GM23338 (cell line): ENCODE data around the gene EFTUD2. TPM values are rescaled to one million over a fixed set of nuclear protein-coding genes. Genes with fewer than 3 reads are reported as not detected.

Experiments
- ATAC-seq: fragments of 200-7000 bp; cut with Tn5 transposase; 3 replicates; pipeline ENCODE4 v1.9.1; 2020
- DNase-seq: peaks from one replicate; pipeline ENCODE4 v3.0.0-alpha.2; 2015; ENCODE audit warnings: low spot score
- H2AFZ ChIP-seq: fragments of 200-600 bp; sonication (generic); 2 replicates; pipeline ENCODE4 v1.8.0; 2016; ENCODE audit warnings: antibody characterized with exemption, mild to moderate bottlenecking, moderate library complexity
- H3F3A ChIP-seq: fragments of 200-600 bp; sonication (generic); replicated peaks from 2 replicates; pipeline ENCODE4 v1.8.0; 2017; ENCODE audit warnings: antibody characterized with exemption, mixed run types, low read depth
- H3K27ac ChIP-seq: fragments of 200-600 bp; sonication (generic); 2 replicates; pipeline ENCODE4 v1.6.1; 2016; ENCODE audit warnings: low read depth
- H3K27me3 ChIP-seq: fragments of 200-600 bp; sonication (generic); 2 replicates; pipeline ENCODE4 v1.8.0; 2016; ENCODE audit warnings: mild to moderate bottlenecking, mixed run types, moderate library complexity; ENCODE audit not compliant: insufficient read depth
- H3K36me3 ChIP-seq: fragments of 200-600 bp; sonication (generic); 2 replicates; pipeline ENCODE4 v1.8.0; 2016; ENCODE audit warnings: mild to moderate bottlenecking; ENCODE audit not compliant: insufficient read depth
- H3K4me1 ChIP-seq: fragments of 200-600 bp; sonication (generic); 2 replicates; pipeline ENCODE4 v1.8.0; 2016; ENCODE audit warnings: mild to moderate bottlenecking, moderate library complexity; ENCODE audit not compliant: insufficient read depth
- H3K4me2 ChIP-seq: fragments of 200-600 bp; sonication (generic); 2 replicates; pipeline ENCODE4 v1.7.1; 2017; ENCODE audit warnings: mixed run types
- H3K4me3 ChIP-seq: fragments of 200-600 bp; sonication (generic); 2 replicates; pipeline ENCODE4 v1.6.1; 2016; ENCODE audit warnings: mixed run types
- H3K79me2 ChIP-seq: fragments of 200-600 bp; sonication (generic); replicated peaks from 2 replicates; pipeline ENCODE4 v1.8.0; 2017; ENCODE audit warnings: mild to moderate bottlenecking; ENCODE audit not compliant: insufficient read depth
- H3K9me2 ChIP-seq: fragments of 200-600 bp; sonication (generic); 2 replicates; pipeline ENCODE4 v1.8.0; 2017; ENCODE audit not compliant: insufficient read depth
- H4K20me1 ChIP-seq: fragments of 200-600 bp; sonication (generic); replicated peaks from 2 replicates; pipeline ENCODE4 v1.8.0; 2017; ENCODE audit warnings: mild to moderate bottlenecking; ENCODE audit not compliant: insufficient read depth
- H3K27ac Mint-ChIP-seq: 2 replicates; pipeline ENCODE4 v1.8.0; 2020; ENCODE audit warnings: inconsistent platforms, mild to moderate bottlenecking, moderate library complexity, mixed read lengths
- H3K27me3 Mint-ChIP-seq: 3 replicates; pipeline ENCODE4 v1.8.0; 2022; ENCODE audit warnings: low read depth, mild to moderate bottlenecking, moderate library complexity, mixed read lengths, inconsistent platforms; ENCODE audit not compliant: insufficient read depth, poor library complexity
- H3K36me3 Mint-ChIP-seq: 3 replicates; pipeline ENCODE4 v1.8.0; 2021; ENCODE audit warnings: low read depth, mild to moderate bottlenecking, inconsistent platforms, moderate library complexity, mixed read lengths
- H3K4me1 Mint-ChIP-seq: 3 replicates; pipeline ENCODE4 v1.8.0; 2020; ENCODE audit warnings: mild to moderate bottlenecking, inconsistent platforms, mixed read lengths
- H3K4me3 Mint-ChIP-seq: 3 replicates; pipeline ENCODE4 v1.8.0; 2021; ENCODE audit warnings: moderate library complexity, mild to moderate bottlenecking, inconsistent platforms, mixed read lengths
- H3K9me3 Mint-ChIP-seq: 3 replicates; pipeline ENCODE4 v1.8.0; 2020; ENCODE audit warnings: moderate library complexity, mild to moderate bottlenecking, inconsistent platforms, mixed read lengths
- CREB1 ChIP-seq: fragments of 250-450 bp; sonication (Bioruptor Pico); IDR thresholded peaks from 2 replicates; pipeline ENCODE4 v1.5.0; 2020; ENCODE audit warnings: low read depth, mild to moderate bottlenecking, moderate library complexity
- EZH2phosphoT487 ChIP-seq: fragments of 200-600 bp; sonication (generic); IDR thresholded peaks from one replicate; pipeline ENCODE4 v1.8.1; 2018; ENCODE audit warnings: antibody characterized with exemption; ENCODE audit not compliant: unreplicated experiment
- NANOG ChIP-seq: IDR thresholded peaks from 2 replicates; pipeline ENCODE4 v1.6.1; 2016; ENCODE audit warnings: antibody characterized with exemption, borderline replicate concordance
- ZNF331 ChIP-seq: fragments of 250-450 bp; sonication (Bioruptor Pico); IDR thresholded peaks from 2 replicates; pipeline ENCODE4 v1.5.0; 2020; ENCODE audit warnings: low read depth, mild to moderate bottlenecking, moderate library complexity
- polyA plus RNA-seq: library from polyadenylated mRNA; unstranded; fragments of >200 nt; fragmentation: Nextera tagmentation; extraction: Ambion mirVana; gene quantifications from 2 replicates; pipeline ENCODE4 v1.2.1, GENCODE V29; 2016
- total RNA-seq: library from RNA; depleted of rRNA; stranded (reverse); fragments of >200 nt; shearing (Covaris generic); gene quantifications from 2 replicates; pipeline ENCODE4 v1.2.3, GENCODE V29; 2014
- TF ChIP-seq, protein P1 (sequence below): IDR thresholded peaks from one replicate; pipeline ENCODE4 v1.6.1; 2018; ENCODE audit warnings: antibody characterized with exemption; ENCODE audit not compliant: unreplicated experiment

The EFTUD2 gene
- total and polyA plus RNA-seq, 2 experiments from 2014 or later, result 61.6 to 196 TPM

DNA sequence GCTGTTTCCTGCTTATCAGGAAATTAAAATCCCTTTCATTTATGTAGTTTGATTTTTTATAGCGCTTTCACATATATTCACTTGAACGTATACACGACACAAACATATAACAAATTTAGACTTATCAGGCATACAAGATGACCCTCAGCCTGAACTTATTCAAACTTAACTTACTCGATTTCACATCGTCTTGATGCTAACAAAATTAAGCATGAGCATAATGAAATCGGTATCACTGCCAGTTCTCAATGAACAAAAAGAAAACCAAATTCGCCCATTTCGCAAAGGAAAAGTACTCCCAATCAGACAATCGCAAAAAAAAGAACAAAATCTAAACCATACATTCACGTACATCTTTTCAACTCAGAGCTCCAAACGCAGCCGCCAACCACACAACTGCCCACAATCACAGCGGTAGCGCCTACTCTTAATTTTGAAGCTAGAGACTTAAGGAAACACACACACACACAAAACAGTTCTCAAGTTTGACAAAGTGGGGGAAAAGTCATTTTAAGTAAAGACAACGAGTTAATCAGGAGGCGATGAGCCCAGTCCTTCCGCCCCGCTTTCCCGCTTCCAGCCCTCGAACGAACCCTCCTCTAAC is 70.2 kb downstream of the EFTUD2 start:
- Histone ChIP-seq H3K4me2 (peak overlapping the region; percentile 80), H3K27ac (no peak overlapping the region), H3K4me1 (peaks cover 36% of the 10 kb centered on the region), H3K36me3 (no peaks in the 10 kb centered on the region), H4K20me1 (peaks cover 43% of the 10 kb centered on the region), H3K79me2 (peaks cover 54% of the 10 kb centered on the region), H3K4me3 (peak overlapping the region; percentile 75), H3K27me3 (no peaks in the 10 kb centered on the region), H3F3A (peaks cover 6% of the 10 kb centered on the region; the same call in 1 of the 2 replicates), H3K9me2 (no peaks in the 10 kb centered on the region), H2AFZ (no peak overlapping the region)
- no peak for ATAC-seq
- H3K27ac Mint-ChIP-seq, result peak overlapping the region; percentile 95
- H3K36me3 Mint-ChIP-seq, result peaks cover 14% of the 10 kb centered on the region
- TF ChIP-seq NANOG (no peak), CREB1 (CRISPR knock-in tag) (no peak)
- H3K27me3 Mint-ChIP-seq, result peaks cover 12% of the 10 kb centered on the region
- H3K4me3 Mint-ChIP-seq, result peak overlapping the region; percentile 96
- peaks cover 2% of the 10 kb centered on the region; the same call in 1 of the 3 replicates for H3K9me3 Mint-ChIP-seq
- peaks cover 28% of the 10 kb centered on the region for H3K4me1 Mint-ChIP-seq
- no peak for DNase-seq

DNA sequence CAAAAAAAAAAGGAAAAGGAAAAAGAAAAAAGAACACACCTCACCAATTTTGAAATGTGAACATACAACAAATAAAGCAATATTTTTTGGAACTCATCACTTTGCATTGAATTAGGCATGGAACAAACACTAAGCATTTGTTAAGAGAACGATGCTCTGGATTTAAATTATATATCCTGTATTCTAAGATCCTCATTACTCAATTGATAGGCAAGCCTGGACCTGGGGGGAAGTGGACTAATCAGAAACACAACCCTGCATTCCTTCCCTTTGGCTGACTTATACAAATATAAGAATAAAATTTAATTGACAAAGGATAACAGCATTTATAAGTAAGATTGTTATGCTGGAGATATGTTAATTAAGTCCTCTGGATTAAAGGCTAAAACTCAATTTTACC is 71.4 kb downstream of the EFTUD2 start:
- peaks cover 2% of the 10 kb centered on the region; the same call in 1 of the 3 replicates for H3K9me3 Mint-ChIP-seq

More for the DNA sequence above, 71.4 kb downstream of the EFTUD2 start:
- Histone ChIP-seq H3K4me3 (peak overlapping the region; percentile 75), H4K20me1 (peaks cover 52% of the 10 kb centered on the region), H2AFZ (no peak overlapping the region), H3K4me1 (peaks cover 36% of the 10 kb centered on the region), H3K4me2 (peak overlapping the region; percentile 80), H3K27ac (no peak overlapping the region), H3F3A (no peaks in the 10 kb centered on the region; the same call in 1 of the 2 replicates), H3K27me3 (no peaks in the 10 kb centered on the region), H3K79me2 (peaks cover 66% of the 10 kb centered on the region), H3K9me2 (no peaks in the 10 kb centered on the region), H3K36me3 (no peaks in the 10 kb centered on the region)
- peaks cover 23% of the 10 kb centered on the region for H3K4me1 Mint-ChIP-seq
- DNase-seq (no peak), ATAC-seq (no peak)
- H3K27me3 Mint-ChIP-seq, result peaks cover 12% of the 10 kb centered on the region
- peak overlapping the region; percentile 96 for H3K4me3 Mint-ChIP-seq
- peaks cover 19% of the 10 kb centered on the region for H3K36me3 Mint-ChIP-seq
- no peak overlapping the region for H3K27ac Mint-ChIP-seq
- TF ChIP-seq EZH2phosphoT487 (no peak), ZNF331 (no peak)
- TF ChIP-seq, protein P1, sequence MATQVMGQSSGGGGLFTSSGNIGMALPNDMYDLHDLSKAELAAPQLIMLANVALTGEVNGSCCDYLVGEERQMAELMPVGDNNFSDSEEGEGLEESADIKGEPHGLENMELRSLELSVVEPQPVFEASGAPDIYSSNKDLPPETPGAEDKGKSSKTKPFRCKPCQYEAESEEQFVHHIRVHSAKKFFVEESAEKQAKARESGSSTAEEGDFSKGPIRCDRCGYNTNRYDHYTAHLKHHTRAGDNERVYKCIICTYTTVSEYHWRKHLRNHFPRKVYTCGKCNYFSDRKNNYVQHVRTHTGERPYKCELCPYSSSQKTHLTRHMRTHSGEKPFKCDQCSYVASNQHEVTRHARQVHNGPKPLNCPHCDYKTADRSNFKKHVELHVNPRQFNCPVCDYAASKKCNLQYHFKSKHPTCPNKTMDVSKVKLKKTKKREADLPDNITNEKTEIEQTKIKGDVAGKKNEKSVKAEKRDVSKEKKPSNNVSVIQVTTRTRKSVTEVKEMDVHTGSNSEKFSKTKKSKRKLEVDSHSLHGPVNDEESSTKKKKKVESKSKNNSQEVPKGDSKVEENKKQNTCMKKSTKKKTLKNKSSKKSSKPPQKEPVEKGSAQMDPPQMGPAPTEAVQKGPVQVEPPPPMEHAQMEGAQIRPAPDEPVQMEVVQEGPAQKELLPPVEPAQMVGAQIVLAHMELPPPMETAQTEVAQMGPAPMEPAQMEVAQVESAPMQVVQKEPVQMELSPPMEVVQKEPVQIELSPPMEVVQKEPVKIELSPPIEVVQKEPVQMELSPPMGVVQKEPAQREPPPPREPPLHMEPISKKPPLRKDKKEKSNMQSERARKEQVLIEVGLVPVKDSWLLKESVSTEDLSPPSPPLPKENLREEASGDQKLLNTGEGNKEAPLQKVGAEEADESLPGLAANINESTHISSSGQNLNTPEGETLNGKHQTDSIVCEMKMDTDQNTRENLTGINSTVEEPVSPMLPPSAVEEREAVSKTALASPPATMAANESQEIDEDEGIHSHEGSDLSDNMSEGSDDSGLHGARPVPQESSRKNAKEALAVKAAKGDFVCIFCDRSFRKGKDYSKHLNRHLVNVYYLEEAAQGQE, result no peak
